Neural progenitor cell (in vitro differentiated cells): ENCODE results near the gene TMEM200B. TPM values are rescaled to one million over a fixed set of nuclear protein-coding genes. Genes with fewer than 3 reads are reported as not detected.
"Not testable (repeated sequence)": the region's sequence is repeated elsewhere in the genome, so short reads cannot be mapped to it uniquely, and the experiment has no call there.

Source experiments
- DNase-seq: peaks from one replicate; pipeline ENCODE4 v3.0.0-alpha.2; 2016; ENCODE audit warnings: low spot score
- H2AFZ ChIP-seq: fragments of 200-600 bp; sonication (generic); replicated peaks from 2 replicates; pipeline ENCODE4 v1.6.1; 2016; ENCODE audit warnings: antibody characterized with exemption
- H3F3A ChIP-seq: fragments of 200-600 bp; sonication (generic); 2 replicates; pipeline ENCODE4 v1.6.1; 2016; ENCODE audit warnings: antibody characterized with exemption, low read depth
- H3K27ac ChIP-seq: fragments of 200-600 bp; sonication (generic); 2 replicates; pipeline ENCODE4 v1.5.1; 2016; ENCODE audit warnings: mild to moderate bottlenecking
- H3K27me3 ChIP-seq: fragments of 200-600 bp; sonication (generic); 2 replicates; pipeline ENCODE4 v1.6.1; 2016; ENCODE audit warnings: mild to moderate bottlenecking, moderate library complexity
- H3K36me3 ChIP-seq: fragments of 200-600 bp; sonication (generic); 2 replicates; pipeline ENCODE4 v1.5.1; 2016
- H3K4me1 ChIP-seq: fragments of 200-600 bp; sonication (generic); 2 replicates; pipeline ENCODE4 v1.6.1; 2016; ENCODE audit warnings: mixed run types
- H3K4me2 ChIP-seq: fragments of 200-600 bp; sonication (generic); 2 replicates; pipeline ENCODE4 v1.6.1; 2016
- H3K4me3 ChIP-seq: fragments of 200-600 bp; sonication (generic); 2 replicates; pipeline ENCODE4 v1.5.1; 2016
- H3K79me2 ChIP-seq: fragments of 200-600 bp; sonication (generic); 2 replicates; pipeline ENCODE4 v1.6.1; 2016; ENCODE audit warnings: low read depth
- H3K9ac ChIP-seq: fragments of 200-600 bp; sonication (generic); 2 replicates; pipeline ENCODE4 v1.6.1; 2016
- H3K9me3 ChIP-seq: fragments of 200-600 bp; sonication (generic); 2 replicates; pipeline ENCODE4 v1.5.1; 2016; ENCODE audit warnings: low read depth
- H4K20me1 ChIP-seq: fragments of 200-600 bp; sonication (generic); 2 replicates; pipeline ENCODE4 v1.6.1; 2016; ENCODE audit warnings: low read depth
- H3K27ac Mint-ChIP-seq: 3 replicates; pipeline ENCODE4 v1.8.0; 2021; ENCODE audit warnings: mixed read lengths
- H3K27me3 Mint-ChIP-seq: 2 replicates; pipeline ENCODE4 v1.8.0; 2022; ENCODE audit warnings: low read depth, mild to moderate bottlenecking, inconsistent platforms, moderate library complexity, mixed read lengths; ENCODE audit not compliant: insufficient read depth
- H3K36me3 Mint-ChIP-seq: 3 replicates; pipeline ENCODE4 v1.8.0; 2021; ENCODE audit warnings: mixed read lengths
- H3K4me1 Mint-ChIP-seq: 3 replicates; pipeline ENCODE4 v1.8.0; 2021; ENCODE audit warnings: mixed read lengths
- H3K4me3 Mint-ChIP-seq: 3 replicates; pipeline ENCODE4 v1.8.0; 2021; ENCODE audit warnings: mild to moderate bottlenecking, moderate library complexity, mixed read lengths
- H3K9me3 Mint-ChIP-seq: 3 replicates; pipeline ENCODE4 v1.8.0; 2020; ENCODE audit warnings: mixed read lengths
- EZH2 ChIP-seq: fragments of 200-600 bp; sonication (generic); IDR thresholded peaks from 2 replicates; pipeline ENCODE4 v1.6.1; 2017; ENCODE audit warnings: antibody characterized with exemption, mild to moderate bottlenecking, moderate library complexity
- EZH2phosphoT487 ChIP-seq: fragments of 200-600 bp; sonication (generic); IDR thresholded peaks from 2 replicates; pipeline ENCODE4 v1.6.1; 2017; ENCODE audit warnings: antibody characterized with exemption
- total RNA-seq: library from RNA; depleted of rRNA; stranded (reverse); fragments of >200 nt; gene quantifications from 2 replicates; pipeline ENCODE4 v1.2.3, GENCODE V29; 2015; ENCODE audit warnings: low replicate concordance
- TF ChIP-seq, protein P1 (sequence below): fragments of 200-600 bp; sonication (generic); IDR thresholded peaks from 2 replicates; pipeline ENCODE4 v1.5.1; 2017; ENCODE audit warnings: antibody characterized with exemption, mild to moderate bottlenecking

The TMEM200B gene
- total RNA-seq, 1 donor from 2014 or later = 0.56 TPM

DNA sequence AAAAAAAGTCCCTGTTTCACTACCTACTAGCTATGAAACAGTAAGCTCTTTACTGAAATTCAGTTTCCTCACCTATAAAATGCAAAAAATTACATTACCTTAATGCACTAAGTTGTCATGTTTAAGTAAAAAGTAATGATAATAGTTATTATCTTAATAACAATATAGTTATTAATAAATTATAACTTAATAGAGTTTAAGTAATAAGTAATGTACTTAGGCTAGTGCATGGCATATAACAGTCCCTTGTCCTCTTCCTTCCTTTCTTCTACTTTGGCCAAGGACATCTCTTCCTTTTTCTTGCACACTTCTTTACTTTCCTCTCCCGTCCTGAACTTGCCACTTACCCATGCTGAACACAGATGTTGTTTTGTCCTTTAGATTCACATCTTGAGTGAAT lies 9.0 kb downstream of the TMEM200B start:
- H3F3A ChIP-seq = peaks cover under 1% of the 10 kb centered on the region
- no peak overlapping the region for H3K4me3 ChIP-seq
- TF ChIP-seq EZH2phosphoT487 (no peak), EZH2 (no peak)
- TF ChIP-seq, protein P1, sequence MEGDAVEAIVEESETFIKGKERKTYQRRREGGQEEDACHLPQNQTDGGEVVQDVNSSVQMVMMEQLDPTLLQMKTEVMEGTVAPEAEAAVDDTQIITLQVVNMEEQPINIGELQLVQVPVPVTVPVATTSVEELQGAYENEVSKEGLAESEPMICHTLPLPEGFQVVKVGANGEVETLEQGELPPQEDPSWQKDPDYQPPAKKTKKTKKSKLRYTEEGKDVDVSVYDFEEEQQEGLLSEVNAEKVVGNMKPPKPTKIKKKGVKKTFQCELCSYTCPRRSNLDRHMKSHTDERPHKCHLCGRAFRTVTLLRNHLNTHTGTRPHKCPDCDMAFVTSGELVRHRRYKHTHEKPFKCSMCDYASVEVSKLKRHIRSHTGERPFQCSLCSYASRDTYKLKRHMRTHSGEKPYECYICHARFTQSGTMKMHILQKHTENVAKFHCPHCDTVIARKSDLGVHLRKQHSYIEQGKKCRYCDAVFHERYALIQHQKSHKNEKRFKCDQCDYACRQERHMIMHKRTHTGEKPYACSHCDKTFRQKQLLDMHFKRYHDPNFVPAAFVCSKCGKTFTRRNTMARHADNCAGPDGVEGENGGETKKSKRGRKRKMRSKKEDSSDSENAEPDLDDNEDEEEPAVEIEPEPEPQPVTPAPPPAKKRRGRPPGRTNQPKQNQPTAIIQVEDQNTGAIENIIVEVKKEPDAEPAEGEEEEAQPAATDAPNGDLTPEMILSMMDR = no peak
- no peaks in the 10 kb centered on the region for H3K4me1 Mint-ChIP-seq
- H3K4me2 ChIP-seq = no peak overlapping the region
- no peaks in the 10 kb centered on the region for H3K27me3 Mint-ChIP-seq
- no peaks in the 10 kb centered on the region for H3K79me2 ChIP-seq
- no peaks in the 10 kb centered on the region for H3K9me3 Mint-ChIP-seq
- H3K27ac Mint-ChIP-seq = no peak overlapping the region
- H3K27ac ChIP-seq = no peak overlapping the region
- no peak overlapping the region for H3K4me3 Mint-ChIP-seq
- no peak overlapping the region for H2AFZ ChIP-seq
- H3K4me1 ChIP-seq = no peaks in the 10 kb centered on the region
- H3K27me3 ChIP-seq = no peaks in the 10 kb centered on the region
- no peaks in the 10 kb centered on the region for H3K9me3 ChIP-seq
- H4K20me1 ChIP-seq = no peaks in the 10 kb centered on the region
- H3K36me3 Mint-ChIP-seq = peaks cover 20% of the 10 kb centered on the region
- DNase-seq = no peak
- H3K36me3 ChIP-seq = no peaks in the 10 kb centered on the region
- no peak overlapping the region for H3K9ac ChIP-seq

DNA sequence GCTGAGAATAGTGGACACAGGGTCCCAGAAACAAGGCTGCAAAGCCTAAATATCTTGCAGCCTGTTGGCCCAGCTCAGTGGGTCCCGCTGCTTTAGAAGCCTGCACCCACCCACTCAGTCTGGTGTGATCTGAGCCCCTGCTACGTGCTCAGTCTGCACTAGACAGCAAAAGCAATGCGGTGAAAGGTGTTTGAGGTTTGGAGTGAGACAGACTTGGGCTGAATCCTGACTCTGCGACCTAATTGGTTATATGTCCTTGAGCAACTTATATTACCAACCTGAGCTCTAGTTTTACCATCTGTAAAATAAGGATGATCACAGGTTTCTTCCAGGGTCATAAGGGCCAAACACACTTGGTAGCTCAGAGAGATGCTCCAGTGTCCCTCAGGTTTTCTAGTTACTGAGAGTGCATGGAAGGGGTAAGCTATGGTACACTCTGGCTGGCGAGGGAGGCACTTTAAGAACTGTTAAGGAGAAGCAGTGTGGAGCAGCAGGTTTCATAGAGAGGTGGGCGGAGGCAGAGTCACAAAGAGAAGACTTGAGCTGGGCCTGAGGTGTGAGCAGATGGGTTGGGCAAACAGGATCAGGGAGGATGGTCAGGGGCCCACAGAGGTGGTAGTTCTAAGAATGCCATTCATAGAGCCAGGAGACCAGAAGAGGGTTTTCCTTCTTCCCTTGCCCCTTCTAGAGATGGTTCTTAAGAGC lies 10.1 kb downstream of the TMEM200B start:
- peaks cover 17% of the 10 kb centered on the region for H3K36me3 Mint-ChIP-seq
- Histone ChIP-seq H3K79me2 (no peaks in the 10 kb centered on the region), H3K27ac (no peak overlapping the region), H3K27me3 (no peaks in the 10 kb centered on the region), H2AFZ (no peak overlapping the region), H4K20me1 (no peaks in the 10 kb centered on the region), H3K4me1 (no peaks in the 10 kb centered on the region), H3K9me3 (no peaks in the 10 kb centered on the region), H3F3A (no peaks in the 10 kb centered on the region), H3K36me3 (no peaks in the 10 kb centered on the region), H3K9ac (no peak overlapping the region), H3K4me2 (no peak overlapping the region), H3K4me3 (no peak overlapping the region)
- TF ChIP-seq, protein P1 = no peak
- TF ChIP-seq EZH2phosphoT487 = no peak
- H3K27ac Mint-ChIP-seq = no peak overlapping the region
- no peaks in the 10 kb centered on the region for H3K27me3 Mint-ChIP-seq
- H3K9me3 Mint-ChIP-seq = no peaks in the 10 kb centered on the region
- DNase-seq = no peak
- H3K4me1 Mint-ChIP-seq = no peaks in the 10 kb centered on the region
- H3K4me3 Mint-ChIP-seq = no peak overlapping the region

DNA sequence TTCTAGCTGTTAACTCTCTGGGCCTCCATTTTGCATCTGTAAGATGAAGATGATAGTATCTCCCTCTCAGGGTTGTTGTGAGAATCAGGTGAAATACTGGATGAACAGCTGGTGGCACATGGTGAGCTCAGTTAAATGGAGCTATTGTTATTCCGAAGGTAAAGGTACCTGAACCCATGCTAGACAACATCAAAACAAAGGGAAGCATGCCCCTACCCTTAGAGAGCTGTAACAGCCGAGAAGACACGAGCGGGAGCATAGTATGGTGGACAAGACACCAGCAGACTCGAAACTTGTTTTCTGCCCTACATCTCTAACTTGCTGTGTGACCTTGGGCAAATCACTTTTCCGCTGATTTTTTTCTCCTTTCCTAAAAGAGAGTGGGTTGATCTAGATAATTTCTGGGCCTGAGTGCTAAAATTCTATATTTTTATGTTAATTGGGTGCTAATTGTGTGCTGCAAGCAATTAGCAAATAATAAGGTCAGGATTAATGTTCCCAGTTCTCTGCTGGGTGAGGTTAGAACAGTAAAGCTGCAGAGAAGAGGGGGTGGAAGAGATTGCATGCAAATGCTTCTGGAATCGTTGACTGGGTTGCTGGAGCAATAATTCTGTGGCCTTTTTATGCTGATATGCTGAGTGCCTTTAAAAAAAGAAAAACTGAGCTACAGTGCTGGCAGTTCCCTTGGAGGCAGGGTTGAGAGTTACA lies 10.8 kb downstream of the TMEM200B start:
- Histone ChIP-seq H3F3A (no peaks in the 10 kb centered on the region), H3K4me1 (no peaks in the 10 kb centered on the region), H3K4me3 (no peak overlapping the region), H3K79me2 (no peaks in the 10 kb centered on the region), H3K9me3 (no peaks in the 10 kb centered on the region), H2AFZ (no peak overlapping the region), H3K27ac (no peak overlapping the region), H3K4me2 (no peak overlapping the region), H3K36me3 (no peaks in the 10 kb centered on the region), H3K9ac (no peak overlapping the region), H3K27me3 (no peaks in the 10 kb centered on the region), H4K20me1 (no peaks in the 10 kb centered on the region)
- H3K9me3 Mint-ChIP-seq = no peaks in the 10 kb centered on the region
- no peak for DNase-seq
- peaks cover 17% of the 10 kb centered on the region for H3K36me3 Mint-ChIP-seq
- no peaks in the 10 kb centered on the region for H3K27me3 Mint-ChIP-seq
- H3K4me1 Mint-ChIP-seq = no peaks in the 10 kb centered on the region
- H3K27ac Mint-ChIP-seq = no peak overlapping the region
- TF ChIP-seq, protein P1 = no peak
- TF ChIP-seq EZH2 (no peak), EZH2phosphoT487 (no peak)
- no peak overlapping the region for H3K4me3 Mint-ChIP-seq

DNA sequence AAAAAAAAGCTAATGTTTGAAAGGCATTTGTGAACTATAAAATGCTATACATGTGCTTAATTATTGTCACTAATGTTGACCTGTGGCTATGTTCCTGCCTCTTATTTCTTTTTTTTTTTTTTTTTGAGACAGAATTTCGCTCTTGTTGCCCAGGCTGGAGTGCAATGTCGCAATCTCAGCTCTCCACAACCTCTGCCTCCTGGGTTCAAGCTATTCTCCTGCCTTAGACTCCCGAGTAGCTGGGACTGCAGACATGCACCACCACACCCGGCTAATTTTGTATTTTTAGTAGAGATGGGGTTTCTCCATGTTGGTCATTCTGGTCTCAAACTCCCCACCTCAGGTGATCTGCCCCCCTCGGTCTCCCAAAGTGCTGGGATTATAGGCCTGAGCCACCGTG lies 15.7 kb downstream of the TMEM200B start:
- not testable (repeated sequence) for H3K27ac Mint-ChIP-seq, H3K4me1 ChIP-seq, H3K9me3 Mint-ChIP-seq, H3K27me3 ChIP-seq, H3K4me3 Mint-ChIP-seq, H3K4me1 Mint-ChIP-seq, H3K9ac ChIP-seq, H3K27ac ChIP-seq, H3K79me2 ChIP-seq, H3K4me3 ChIP-seq, H3K4me2 ChIP-seq, H3K9me3 ChIP-seq, H3K36me3 ChIP-seq, H2AFZ ChIP-seq, H3F3A ChIP-seq, H4K20me1 ChIP-seq, DNase-seq, H3K27me3 Mint-ChIP-seq
- H3K36me3 Mint-ChIP-seq = peaks cover 11% of the 10 kb centered on the region
